Keratinocyte (primary cell): ENCODE results near the gene TCHP. TPM values are rescaled to one million over a fixed set of nuclear protein-coding genes. Genes with fewer than 3 reads are reported as not detected.

ENCODE experiments used
- DNase-seq: peaks from one replicate; pipeline ENCODE4 v3.0.0-alpha.2; 2011; ENCODE audit warnings: low read depth, missing footprints, low spot score
- FAIRE-seq: peaks from 2 replicates; lab custom pipeline; 2011; peaks lifted over from hg19 to GRCh38; lab: Jason Lieb, UNC
- H2AFZ ChIP-seq: 2 replicates; pipeline ENCODE4 v1.6.0; 2012; ENCODE audit warnings: low read length, control low read depth, inconsistent platforms; ENCODE audit not compliant: control insufficient read depth
- H3K27ac ChIP-seq: 2 replicates; pipeline ENCODE4 v1.5.1; 2011; ENCODE audit warnings: low read length; ENCODE audit not compliant: control insufficient read depth, insufficient read depth
- H3K27me3 ChIP-seq: 3 replicates; pipeline ENCODE4 v1.6.0; 2011; ENCODE audit warnings: low read length; ENCODE audit not compliant: control insufficient read depth, insufficient read depth; ENCODE audit errors: extremely low read depth
- H3K36me3 ChIP-seq, 2 experiments: 2 replicates in 1 of 2; 3 replicates in 1 of 2; pipeline ENCODE4 v1.5.1; 2011; ENCODE audit warnings: low read length in 2 of 2, mild to moderate bottlenecking in 1 of 2; ENCODE audit not compliant: control insufficient read depth in 2 of 2, insufficient read depth in 2 of 2; ENCODE audit errors: extremely low read depth in 1 of 2
- H3K4me1 ChIP-seq: 3 replicates; pipeline ENCODE4 v1.5.1; 2011; ENCODE audit warnings: low read length; ENCODE audit not compliant: control insufficient read depth, insufficient read depth; ENCODE audit errors: extremely low read depth
- H3K4me2 ChIP-seq: 3 replicates; pipeline ENCODE4 v1.6.0; 2011; ENCODE audit warnings: low read depth, low read length; ENCODE audit not compliant: control insufficient read depth, insufficient read depth; ENCODE audit errors: extremely low read depth
- H3K4me3 ChIP-seq, 3 experiments: fragments of 200-600 bp in 1 of 3; sonication (generic) in 1 of 3; 2 replicates in 2 of 3; 3 replicates in 1 of 3; pipeline ENCODE4 v1.5.1; 2011 to 2016; ENCODE audit warnings: low read length in 3 of 3, mild to moderate bottlenecking in 3 of 3, control low read depth in 2 of 3, inconsistent platforms in 1 of 3, low read depth in 1 of 3, mixed read lengths in 1 of 3, mixed run types in 1 of 3, moderate library complexity in 1 of 3; ENCODE audit not compliant: control insufficient read depth in 2 of 3, insufficient read depth in 2 of 3; ENCODE audit errors: extremely low read depth in 1 of 3
- H3K79me2 ChIP-seq: 2 replicates; pipeline ENCODE4 v1.6.0; 2012; ENCODE audit warnings: low read length; ENCODE audit not compliant: control insufficient read depth, insufficient read depth
- H3K9ac ChIP-seq: 3 replicates; pipeline ENCODE4 v1.6.0; 2011; ENCODE audit warnings: low read length; ENCODE audit not compliant: control insufficient read depth, insufficient read depth; ENCODE audit errors: extremely low read depth
- H3K9me1 ChIP-seq: 3 replicates; pipeline ENCODE4 v1.6.0; 2011; ENCODE audit warnings: low read length; ENCODE audit not compliant: control insufficient read depth, insufficient read depth; ENCODE audit errors: extremely low read depth
- H3K9me3 ChIP-seq: 2 replicates; pipeline ENCODE4 v1.5.1; 2012; ENCODE audit warnings: low read depth, low read length; ENCODE audit not compliant: control insufficient read depth
- H4K20me1 ChIP-seq: 3 replicates; pipeline ENCODE4 v1.6.0; 2011; ENCODE audit warnings: low read length; ENCODE audit not compliant: control insufficient read depth, insufficient read depth; ENCODE audit errors: extremely low read depth
- EZH2 ChIP-seq: IDR thresholded peaks from one replicate; pipeline ENCODE4 v1.6.1; 2012; ENCODE audit warnings: inconsistent platforms, mild to moderate bottlenecking, low read length, moderate library complexity
- dilution Hi-C: fragments of 300-500 bp; cut with MboI; formaldehyde crosslinking; loops from one replicate; pipeline ENCODE4 v1.7.0; 2020; ENCODE audit warnings: low sequenced_read_pairs; ENCODE audit not compliant: extremely low pct_ligation_motif_present
- polyA plus RNA-seq, 5 experiments: library from polyadenylated mRNA; depleted of rRNA in 3 of 5; stranded (reverse) in 3 of 5; stranded (forward) in 1 of 5; unstranded in 1 of 5; fragments of >200 nt; gene quantifications; 1 replicate in 1 of 5; 2 replicates in 3 of 5; 3 replicates in 1 of 5; pipeline versions ENCODE4 v1.2.1 to v1.2.3, GENCODE V29; 2011 to 2012; ENCODE audit warnings: missing spikeins in 2 of 5, low read depth in 1 of 5, low replicate concordance in 1 of 5
- TF ChIP-seq, protein P1 (sequence below), 3 experiments: IDR thresholded peaks in 1 of 3; conservative IDR thresholded peaks in 1 of 3; optimal IDR thresholded peaks in 1 of 3; 2 replicates in 2 of 3; 3 replicates in 1 of 3; pipeline versions ENCODE3 to v1.5.1; 2011; ENCODE audit warnings: low read length in 3 of 3, mild to moderate bottlenecking in 3 of 3, moderate library complexity in 2 of 3, control low read depth in 1 of 3, inconsistent platforms in 1 of 3; ENCODE audit not compliant: insufficient read depth in 2 of 3; ENCODE audit errors: extremely low read depth in 1 of 3

The TCHP gene
- polyA plus RNA-seq, 1 donor (not counting 4 experiments of a cell fraction or from before 2014, with no cell fraction given) = 9.6 TPM

DNA sequence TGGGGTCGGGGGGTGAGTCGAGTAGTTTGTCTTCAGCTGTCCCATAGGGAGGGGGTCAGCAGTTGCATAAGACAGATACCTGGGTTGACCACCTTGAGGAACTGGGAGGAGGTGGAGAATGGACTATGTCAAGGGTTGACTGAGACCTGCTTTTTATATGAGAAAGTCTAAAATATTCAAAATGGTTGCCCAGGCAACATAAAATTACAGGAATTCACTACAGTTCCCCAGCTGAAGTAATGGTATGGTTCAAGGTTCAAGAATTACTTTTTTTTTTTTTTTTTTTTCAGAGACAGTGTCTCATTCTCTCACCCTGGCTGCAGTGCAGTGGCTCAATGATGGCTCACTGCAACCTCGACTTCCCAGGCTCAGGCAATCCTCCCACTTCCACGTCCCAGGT lies 5.1 kb upstream of the TCHP start:
- H3K36me3 ChIP-seq = no peaks in the 10 kb centered on the region
- TF ChIP-seq, protein P1, sequence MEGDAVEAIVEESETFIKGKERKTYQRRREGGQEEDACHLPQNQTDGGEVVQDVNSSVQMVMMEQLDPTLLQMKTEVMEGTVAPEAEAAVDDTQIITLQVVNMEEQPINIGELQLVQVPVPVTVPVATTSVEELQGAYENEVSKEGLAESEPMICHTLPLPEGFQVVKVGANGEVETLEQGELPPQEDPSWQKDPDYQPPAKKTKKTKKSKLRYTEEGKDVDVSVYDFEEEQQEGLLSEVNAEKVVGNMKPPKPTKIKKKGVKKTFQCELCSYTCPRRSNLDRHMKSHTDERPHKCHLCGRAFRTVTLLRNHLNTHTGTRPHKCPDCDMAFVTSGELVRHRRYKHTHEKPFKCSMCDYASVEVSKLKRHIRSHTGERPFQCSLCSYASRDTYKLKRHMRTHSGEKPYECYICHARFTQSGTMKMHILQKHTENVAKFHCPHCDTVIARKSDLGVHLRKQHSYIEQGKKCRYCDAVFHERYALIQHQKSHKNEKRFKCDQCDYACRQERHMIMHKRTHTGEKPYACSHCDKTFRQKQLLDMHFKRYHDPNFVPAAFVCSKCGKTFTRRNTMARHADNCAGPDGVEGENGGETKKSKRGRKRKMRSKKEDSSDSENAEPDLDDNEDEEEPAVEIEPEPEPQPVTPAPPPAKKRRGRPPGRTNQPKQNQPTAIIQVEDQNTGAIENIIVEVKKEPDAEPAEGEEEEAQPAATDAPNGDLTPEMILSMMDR (optimal IDR thresholded peaks at IDR 0.05 in 1 of 3, IDR thresholded peaks at IDR 0.05 in 1 of 3, conservative IDR thresholded peaks at IDR 0.05 in 1 of 3; ENCODE audit: extremely low read depth in 1 of 3, insufficient read depth in 2 of 3, low read length in 3 of 3) = no peak
- H3K9me1 ChIP-seq = no peaks in the 10 kb centered on the region
- no peak for FAIRE-seq
- no peak overlapping the region for H3K9ac ChIP-seq
- H2AFZ ChIP-seq = no peak overlapping the region
- H3K79me2 ChIP-seq = peaks cover 4% of the 10 kb centered on the region
- no peak overlapping the region for H3K4me3 ChIP-seq
- dilution Hi-C loops = no loop called here
- H3K27me3 ChIP-seq = no peaks in the 10 kb centered on the region
- H3K4me2 ChIP-seq = no peak overlapping the region
- H3K9me3 ChIP-seq = no peaks in the 10 kb centered on the region
- DNase-seq = no peak
- H3K4me1 ChIP-seq = peaks cover 14% of the 10 kb centered on the region
- no peaks in the 10 kb centered on the region for H4K20me1 ChIP-seq
- H3K27ac ChIP-seq = no peak overlapping the region

DNA sequence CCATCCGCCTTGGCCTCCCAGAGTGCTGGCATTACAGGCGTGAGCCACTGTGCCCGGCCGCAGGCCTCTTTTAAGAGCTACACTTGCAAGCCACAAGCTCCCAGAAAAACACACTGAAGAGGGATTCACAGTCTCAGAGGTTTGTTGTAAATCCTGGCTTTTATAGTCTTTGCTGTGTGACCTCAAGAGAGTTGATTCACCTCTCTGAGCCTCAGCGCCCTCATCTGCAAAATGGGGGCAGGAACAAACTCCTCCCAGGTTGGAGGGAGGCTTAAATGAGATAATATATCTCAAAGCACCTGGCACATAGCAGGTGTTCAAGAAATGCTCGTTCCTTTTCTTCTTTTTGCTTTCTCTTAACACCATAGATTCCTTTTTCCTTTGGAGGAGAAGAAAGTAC lies 3.9 kb upstream of the TCHP start:
- Histone ChIP-seq H3K27me3 (no peaks in the 10 kb centered on the region), H3K4me1 (peaks cover 13% of the 10 kb centered on the region), H3K4me2 (no peak overlapping the region), H3K27ac (no peak overlapping the region), H3K9me1 (no peaks in the 10 kb centered on the region), H3K4me3 (no peak overlapping the region), H4K20me1 (no peaks in the 10 kb centered on the region), H3K36me3 (no peaks in the 10 kb centered on the region), H3K9ac (no peak overlapping the region), H2AFZ (no peak overlapping the region), H3K9me3 (no peaks in the 10 kb centered on the region), H3K79me2 (peaks cover 14% of the 10 kb centered on the region)
- dilution Hi-C loops = no loop called here
- DNase-seq (no peak), FAIRE-seq (no peak)
- TF ChIP-seq EZH2 = no peak
- TF ChIP-seq, protein P1 (optimal IDR thresholded peaks at IDR 0.05 in 1 of 3, IDR thresholded peaks at IDR 0.05 in 1 of 3, conservative IDR thresholded peaks at IDR 0.05 in 1 of 3; ENCODE audit: extremely low read depth in 1 of 3, insufficient read depth in 2 of 3, low read length in 3 of 3) = no peak
